Suprapubic skin (tissue), 3 donors: Measurements from ENCODE around the gene C1QL1.

Experiments
- CTCF ChIP-seq, 2 donors: fragments of 200-600 bp in 1 of 2; fragments of 450-650 bp in 1 of 2; sonication (generic) in 1 of 2; IDR thresholded peaks; one replicate each; pipeline ENCODE4 v1.5.1; 2016 to 2019; ENCODE audit warnings: antibody characterized with exemption in 2 of 2, mild to moderate bottlenecking in 1 of 2, moderate library complexity in 1 of 2
- POLR2A ChIP-seq, 2 donors: fragments of 450-650 bp; IDR thresholded peaks; one replicate each; pipeline ENCODE4 v1.6.1; 2017; ENCODE audit warnings: antibody characterized with exemption in 2 of 2, mild to moderate bottlenecking in 2 of 2, moderate library complexity in 2 of 2

- TF ChIP-seq POLR2A (IDR thresholded peaks at IDR 0.05) (no peak), CTCF (IDR thresholded peaks at IDR 0.05) (no peak)
These were observed 2.1 kb upstream of the C1QL1 start for GRCh38 chr17:44970136-44970741.
